Left lobe of liver (tissue), 2 donors: ENCODE data around the gene NF1. TPM values are rescaled to one million over a fixed set of nuclear protein-coding genes. Genes with fewer than 3 reads are reported as not detected.
"Not testable (repeated sequence)": the region's sequence is repeated elsewhere in the genome, so short reads cannot be mapped to it uniquely, and the experiment has no call there.

Source experiments
- ATAC-seq: fragments of 200-7000 bp; cut with Tn5 transposase; one replicate; pipeline ENCODE4 v1.9.1; 2020; ENCODE audit warnings: mild to moderate bottlenecking, moderate library complexity
- DNase-seq: peaks from one replicate; pipeline ENCODE4 v3.0.0-alpha.2; 2020; ENCODE audit warnings: low spot score
- total RNA-seq: library from RNA; stranded (reverse); gene quantifications from one replicate; pipeline ENCODE4 v1.2.1, GENCODE V29; 2021
- donor health status: DM: no; HTN: no; CAD: no; lungs with moderate emphysema.
- donor health status: DM: no; HTN: yes; CAD: no.

The NF1 gene
- total RNA-seq, 1 donor from 2014 or later, result 20.4 TPM

DNA sequence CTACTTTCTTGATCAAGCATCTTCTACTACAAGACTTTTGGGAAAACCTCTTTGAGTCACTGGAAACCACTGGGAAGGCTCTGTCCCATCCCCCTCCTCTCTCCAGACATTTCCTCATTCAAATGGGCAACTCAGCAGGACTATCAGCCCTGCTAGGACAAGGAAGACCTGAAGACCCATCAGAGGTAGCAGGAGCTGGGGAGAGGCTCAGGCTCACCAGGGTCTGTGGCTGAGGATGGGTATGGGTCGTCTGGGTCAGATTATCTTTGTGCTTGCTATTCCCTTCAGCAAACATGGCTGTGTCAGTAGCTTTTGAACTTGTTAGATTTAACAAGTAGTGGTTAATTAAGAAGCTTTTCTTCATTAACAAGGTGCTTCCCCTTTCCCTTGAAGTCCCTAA is 15.0 kb upstream of the NF1 start:
- ATAC-seq, result no peak
- no peak for DNase-seq

DNA sequence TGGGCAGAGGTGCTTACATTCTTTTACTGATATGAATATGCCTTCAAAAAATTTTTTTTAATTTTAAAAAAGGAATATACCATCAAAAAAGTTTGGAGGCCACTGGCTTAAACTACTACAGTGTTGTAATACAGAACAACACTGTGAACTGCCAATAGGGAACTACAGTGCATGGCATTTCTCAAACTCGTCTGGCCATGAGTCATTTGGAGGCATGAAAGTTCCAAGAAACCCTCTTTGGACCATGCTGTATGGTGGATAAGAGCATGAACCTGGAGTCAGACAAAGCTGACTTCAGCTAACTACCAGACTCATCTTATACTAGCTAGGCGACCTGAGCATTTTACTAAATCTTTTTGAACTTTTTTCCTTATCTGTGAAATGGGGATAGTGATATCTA is 9.2 kb upstream of the NF1 start:
- DNase-seq (no peak), ATAC-seq (peak; percentile 37)

DNA sequence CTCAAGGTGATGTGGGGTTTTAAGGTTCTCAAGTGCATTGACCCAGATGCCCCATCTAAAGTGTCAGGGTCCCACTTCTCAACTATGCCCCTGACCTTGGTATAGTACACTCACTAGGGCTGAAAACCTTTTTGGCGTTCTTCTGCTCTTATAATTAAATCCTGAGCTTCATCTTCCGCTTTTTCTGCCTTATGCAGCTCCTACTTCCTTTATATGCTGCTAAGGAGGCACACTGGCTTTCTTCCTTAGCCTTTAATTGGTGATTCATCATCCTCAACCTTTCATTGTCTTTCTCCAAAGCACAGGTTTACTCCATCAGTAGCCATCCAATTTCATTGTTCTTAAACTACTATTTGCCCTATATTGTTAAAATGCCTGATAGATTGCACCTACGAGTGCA is 5.3 kb upstream of the NF1 start:
- ATAC-seq (no peak), DNase-seq (no peak)

DNA sequence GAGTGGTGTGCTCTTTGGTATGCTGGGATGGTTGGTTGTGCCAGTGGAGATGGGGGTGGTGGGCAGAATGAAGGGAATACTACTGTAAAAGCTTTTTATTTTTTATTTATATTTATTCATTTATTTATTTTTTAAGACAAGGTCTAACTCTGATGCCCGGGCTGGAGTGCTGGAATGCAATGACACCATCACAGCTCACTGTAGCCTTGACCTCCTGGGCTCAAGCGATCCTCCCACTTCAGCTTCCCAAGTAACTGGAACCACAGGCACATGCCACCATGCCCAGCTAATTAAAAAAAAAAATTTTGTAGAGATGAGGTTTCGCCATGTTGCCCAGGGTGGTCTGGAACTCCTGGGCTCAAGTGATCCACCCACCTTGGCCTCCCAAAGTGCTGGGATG is 4.1 kb upstream of the NF1 start:
- ATAC-seq, DNase-seq: not testable (repeated sequence)

DNA sequence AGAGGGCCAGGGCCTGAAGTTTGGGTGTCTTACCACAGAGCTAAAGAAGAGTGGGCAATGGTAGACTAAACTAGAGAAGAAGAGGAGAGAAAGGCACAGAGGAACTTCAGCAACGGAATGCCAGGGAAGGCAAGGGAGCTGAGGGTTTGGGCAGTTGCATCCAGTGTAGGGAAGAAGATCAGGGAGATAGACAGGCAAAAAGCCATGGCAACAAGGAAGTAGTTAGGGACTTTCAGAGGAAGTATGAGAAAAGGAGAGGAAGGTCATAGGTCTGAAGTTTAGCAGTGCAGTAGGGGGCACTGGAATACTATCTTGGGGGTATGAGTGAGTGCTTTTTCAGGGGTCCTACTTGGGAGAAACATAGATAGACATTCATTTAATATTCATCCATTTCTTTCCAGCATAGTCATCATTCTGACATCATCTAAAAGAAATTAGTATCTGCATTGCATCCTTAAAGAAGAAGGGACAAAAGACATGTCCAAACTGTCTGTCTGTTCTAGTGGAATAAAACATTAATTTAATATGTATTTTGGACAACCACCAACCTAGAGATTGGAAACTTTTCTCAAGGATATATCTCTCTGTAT is 2.2 kb upstream of the NF1 start:
- no peak for DNase-seq

DNA sequence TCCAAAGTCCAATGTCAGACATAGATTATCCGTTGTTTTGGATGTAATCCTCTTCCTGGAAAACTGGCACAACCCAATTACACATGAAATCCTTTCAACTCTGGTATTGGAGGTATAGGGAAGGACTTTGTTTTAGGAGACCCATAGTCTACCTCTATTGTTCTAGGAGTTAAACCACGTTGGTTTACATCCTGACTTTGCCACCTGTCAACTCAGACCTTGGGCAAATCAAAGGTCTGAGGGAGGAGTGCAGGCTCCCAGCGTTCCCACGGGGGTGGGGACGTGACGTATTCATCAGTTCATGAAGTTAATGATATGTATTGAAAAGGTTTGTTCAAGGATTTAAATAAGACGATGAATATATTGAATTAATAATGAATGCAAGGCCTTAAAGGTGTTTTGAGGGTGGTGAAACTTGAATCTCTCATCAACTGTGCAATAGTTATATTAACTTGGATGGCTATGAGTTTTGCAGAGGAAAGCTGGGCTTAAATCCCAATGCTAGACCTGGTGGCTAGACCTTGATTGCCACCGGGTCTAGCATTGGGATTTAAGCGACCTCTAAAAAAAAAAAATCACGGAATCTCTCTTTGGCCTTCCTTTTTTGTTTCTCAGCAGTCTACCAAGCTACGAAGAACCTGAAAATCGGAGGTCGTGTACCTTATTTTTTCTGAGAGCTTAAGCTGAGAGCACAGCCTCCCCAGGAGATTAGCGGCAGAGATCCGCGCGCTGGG is 744 bp upstream of the NF1 start:
- ATAC-seq, result peak; percentile 5
- no peak for DNase-seq

More for the DNA sequence above, 2.2 kb upstream of the NF1 start:
- no peak for ATAC-seq

DNA sequence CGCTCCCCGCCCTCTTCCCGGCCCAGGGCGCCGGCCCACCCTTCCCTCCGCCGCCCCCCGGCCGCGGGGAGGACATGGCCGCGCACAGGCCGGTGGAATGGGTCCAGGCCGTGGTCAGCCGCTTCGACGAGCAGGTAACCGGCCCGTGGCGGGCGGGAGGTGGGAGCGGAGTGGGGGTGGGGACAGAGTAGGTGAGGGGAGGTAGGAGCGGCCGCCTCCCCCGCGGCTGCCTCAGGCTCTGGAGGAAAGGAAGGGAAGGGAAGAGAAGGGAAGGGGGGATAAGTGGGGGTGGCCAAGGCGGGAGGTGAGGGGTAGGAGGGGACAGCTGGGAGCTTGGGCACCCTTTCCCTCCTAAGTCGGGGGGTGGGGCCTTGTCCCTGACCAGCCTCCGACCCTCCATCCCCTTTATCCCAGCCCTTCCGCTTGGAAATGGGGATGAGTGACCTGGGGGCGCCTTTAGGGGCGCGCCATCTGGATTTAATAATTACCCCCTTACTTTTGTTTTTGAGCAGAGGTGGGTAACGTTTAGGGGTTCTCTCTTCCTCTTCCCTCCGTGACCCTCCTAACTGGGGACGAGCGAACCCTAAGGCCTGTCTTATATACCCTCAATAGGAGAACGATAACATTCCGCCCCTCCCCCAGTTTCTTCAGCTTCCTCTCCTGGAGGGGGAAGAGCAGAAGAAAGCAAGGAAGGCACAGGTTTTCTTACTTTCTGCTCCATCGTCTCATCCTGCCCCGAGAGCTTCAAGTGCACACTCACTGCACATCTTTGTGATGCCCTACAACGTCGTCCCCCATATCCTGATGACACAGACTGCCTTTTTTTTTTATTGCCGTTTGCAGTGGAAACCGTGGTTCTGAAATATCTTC is 694 bp downstream of the NF1 start:
- peak; percentile 67 for DNase-seq
- peak; percentile 49 for ATAC-seq

DNA sequence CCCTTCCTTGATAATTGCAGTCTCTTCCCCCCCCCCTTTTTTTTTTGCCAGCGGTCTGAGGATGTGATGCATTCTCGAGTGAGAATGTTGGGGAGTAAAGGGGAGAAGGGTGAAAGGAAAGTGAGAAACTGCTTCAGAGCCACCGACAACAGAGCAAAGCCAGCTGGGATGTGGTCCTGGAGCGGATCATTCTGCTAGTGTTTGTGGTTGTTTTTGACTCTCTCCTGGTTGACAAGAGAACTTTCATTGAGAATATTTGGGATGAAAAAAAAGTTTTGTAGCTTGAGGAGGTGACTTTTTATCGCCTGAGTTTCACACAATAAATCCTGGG is 1.3 kb downstream of the NF1 start:
- DNase-seq (no peak), ATAC-seq (no peak)

DNA sequence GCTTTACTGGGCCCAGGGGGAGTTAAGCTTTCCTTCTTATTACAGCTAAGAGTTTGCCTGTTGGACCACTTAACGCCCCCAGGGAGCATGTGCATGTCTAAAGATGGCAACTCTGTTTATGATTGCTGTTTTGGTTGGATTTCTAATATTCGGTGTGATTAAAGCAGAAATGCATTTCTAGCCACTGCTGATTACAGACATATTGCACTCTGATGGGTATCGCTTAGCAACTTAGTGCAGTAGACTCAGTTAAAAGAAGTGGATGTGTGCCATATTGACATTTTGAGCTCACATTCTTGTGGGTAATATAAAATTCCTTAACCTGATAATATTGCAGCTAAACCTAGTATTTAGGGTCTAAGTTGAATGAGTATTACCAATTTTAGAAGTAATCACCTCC is 4.2 kb downstream of the NF1 start:
- ATAC-seq (no peak), DNase-seq (no peak)

DNA sequence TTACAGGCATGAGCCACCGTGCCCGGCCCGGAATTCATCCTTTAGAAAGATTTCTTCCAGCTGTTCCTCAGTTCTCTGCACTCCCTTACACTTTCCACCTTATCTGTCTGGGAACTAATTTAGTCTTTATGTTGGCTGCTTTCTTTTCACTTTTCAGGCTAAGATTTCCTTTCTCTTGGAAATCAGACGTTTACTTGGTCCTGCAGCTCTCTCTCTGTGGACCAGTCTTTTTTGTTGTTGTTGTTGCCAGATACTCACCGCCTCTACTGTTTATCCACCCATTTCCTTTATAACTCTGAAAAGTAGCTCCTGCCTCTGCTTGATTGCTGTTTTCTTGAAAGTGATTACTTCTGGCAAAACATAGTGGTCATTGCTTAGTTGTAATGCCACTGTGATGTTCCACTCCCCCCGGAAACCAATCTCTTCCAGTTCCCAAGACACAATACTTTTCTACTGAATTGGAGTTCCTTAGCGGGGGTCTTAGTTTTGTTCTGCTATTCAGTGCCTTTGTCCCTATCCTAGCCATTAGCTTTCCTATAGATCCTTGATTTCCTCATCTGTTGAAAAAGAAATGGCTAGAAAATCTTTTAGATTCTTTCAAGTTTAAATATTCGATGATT is 6.2 kb downstream of the NF1 start:
- no peak for DNase-seq
- no peak for ATAC-seq

DNA sequence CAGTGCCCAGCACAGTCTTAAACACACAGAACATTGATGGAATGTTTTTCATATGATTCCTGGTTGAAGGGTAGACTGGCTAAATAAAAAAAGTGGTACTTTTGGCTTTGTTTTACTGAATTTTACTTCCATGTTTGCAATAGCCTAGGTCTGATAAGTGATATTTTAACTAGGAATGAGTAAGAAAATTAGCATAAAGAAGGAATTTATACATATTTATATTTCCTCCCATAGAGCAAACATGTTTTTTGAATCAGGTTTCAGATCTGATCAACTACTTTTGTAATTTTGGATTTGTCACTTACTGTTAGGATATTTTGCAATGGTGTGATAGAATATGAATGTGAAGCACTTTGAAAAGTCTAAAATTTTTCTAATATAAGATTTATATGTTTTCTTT is 7.2 kb downstream of the NF1 start:
- DNase-seq (no peak), ATAC-seq (no peak)

DNA sequence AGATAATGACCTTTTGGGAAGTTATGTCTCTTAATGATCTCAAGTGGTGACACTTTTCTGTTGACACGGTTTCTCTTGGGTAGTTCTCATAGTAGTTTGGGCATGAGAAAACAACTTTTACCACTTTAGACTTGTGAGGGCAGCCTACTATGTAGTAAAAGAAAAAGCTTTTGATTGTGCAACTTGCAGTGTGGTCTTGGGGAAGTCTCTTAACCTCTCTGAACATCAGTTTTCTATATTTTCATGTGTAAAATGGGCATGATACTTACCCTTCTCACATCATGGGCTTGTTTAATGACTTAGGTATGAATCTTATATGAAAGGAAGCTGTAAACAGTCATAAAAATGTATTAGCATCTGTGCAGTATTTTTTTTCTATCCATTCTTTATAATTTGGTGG is 11.2 kb downstream of the NF1 start:
- ATAC-seq, result no peak

DNA sequence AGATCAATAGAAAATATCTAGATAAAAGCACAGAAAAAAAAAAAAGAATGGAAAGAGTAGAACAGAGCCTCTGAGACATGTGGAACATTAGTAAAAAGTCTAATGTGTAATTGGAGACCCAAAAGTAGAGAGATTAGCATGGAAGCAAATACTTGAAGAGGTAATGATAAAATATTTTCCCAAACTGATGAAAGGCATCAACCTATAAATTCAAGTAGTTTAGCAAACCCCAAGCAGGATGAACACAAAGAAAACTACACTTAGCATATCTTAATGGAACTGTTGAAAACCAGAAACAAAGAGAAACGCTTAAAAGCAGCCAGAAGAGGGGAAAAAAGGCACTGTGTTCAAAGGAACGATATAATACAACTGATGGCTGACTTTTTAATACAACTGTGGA is 16.4 kb downstream of the NF1 start:
- ATAC-seq, result no peak

More for the DNA sequence above, 11.2 kb downstream of the NF1 start:
- DNase-seq, result no peak

DNA sequence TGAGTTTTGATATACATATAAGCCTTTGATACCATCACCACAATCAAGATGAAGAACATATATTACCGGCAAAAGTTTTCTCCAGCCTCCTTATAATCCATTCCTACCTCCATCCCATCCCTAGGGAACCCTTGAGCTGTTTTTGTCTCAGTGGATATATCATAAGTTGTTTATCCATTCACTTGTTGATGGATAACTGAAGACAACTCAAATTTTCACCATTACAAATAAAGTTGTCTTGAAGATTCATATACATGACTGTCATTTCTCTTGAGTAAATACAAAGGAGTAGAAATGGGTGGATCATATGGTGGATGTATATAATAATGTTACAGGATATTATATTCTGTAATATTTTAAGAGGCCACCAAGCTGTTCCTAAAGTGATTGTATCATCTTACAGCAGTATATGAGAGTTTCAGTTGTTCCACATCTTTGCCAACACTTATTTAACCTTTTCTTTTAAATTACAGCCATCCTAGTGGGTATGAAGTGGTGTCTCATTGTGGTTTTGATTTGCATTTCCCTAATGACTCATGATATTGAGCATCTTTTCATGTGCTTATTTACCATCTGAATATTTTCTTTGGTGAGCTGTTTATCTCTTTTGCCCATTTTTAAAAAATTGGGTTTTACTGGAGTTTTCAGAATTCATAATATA is 17.4 kb downstream of the NF1 start:
- ATAC-seq, result no peak

More for the DNA sequence above, 16.4 kb downstream of the NF1 start:
- no peak for DNase-seq

DNA sequence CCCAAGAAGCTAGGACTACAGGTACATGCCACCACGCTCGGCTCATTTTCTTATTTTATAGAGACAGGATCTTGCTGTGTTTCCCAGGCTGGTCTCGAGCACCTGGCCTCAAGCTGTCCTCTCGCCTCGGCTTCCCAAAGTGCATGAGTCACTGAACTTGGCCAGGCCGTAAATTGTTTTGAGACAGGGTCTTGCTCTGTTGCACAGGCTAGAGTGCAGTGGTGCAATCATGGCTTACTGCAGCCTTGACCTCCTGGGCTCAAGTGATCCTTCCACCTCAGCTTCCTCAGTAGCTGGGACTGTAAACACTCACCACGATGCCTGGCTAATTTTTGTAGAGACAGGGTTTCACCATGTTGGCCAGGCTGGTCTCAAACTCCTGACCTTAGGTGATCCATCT is 18.6 kb downstream of the NF1 start:
- ATAC-seq, result not testable (repeated sequence)

More for the DNA sequence above, 17.4 kb downstream of the NF1 start:
- no peak for DNase-seq

DNA sequence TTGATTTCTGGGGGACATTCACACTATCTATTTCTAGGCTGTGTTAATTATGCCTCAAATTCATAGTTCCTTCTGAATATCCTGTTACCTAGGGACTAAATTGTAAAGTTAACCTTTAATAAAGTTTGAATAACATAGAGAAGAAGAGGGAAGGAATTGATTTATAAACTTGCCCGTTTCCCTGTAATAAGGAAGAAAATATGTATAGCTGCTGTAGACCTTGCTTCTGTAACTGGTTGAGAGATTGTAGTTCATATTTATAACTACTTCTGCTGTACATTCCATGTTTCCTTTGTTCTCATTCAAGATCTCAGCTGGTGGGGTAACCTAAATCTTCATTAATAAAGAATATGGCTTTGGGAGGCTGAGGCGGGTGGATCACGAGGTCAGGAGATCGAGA is 19.2 kb downstream of the NF1 start:
- no peak for DNase-seq

More for the DNA sequence above, 18.6 kb downstream of the NF1 start:
- not testable (repeated sequence) for DNase-seq

DNA sequence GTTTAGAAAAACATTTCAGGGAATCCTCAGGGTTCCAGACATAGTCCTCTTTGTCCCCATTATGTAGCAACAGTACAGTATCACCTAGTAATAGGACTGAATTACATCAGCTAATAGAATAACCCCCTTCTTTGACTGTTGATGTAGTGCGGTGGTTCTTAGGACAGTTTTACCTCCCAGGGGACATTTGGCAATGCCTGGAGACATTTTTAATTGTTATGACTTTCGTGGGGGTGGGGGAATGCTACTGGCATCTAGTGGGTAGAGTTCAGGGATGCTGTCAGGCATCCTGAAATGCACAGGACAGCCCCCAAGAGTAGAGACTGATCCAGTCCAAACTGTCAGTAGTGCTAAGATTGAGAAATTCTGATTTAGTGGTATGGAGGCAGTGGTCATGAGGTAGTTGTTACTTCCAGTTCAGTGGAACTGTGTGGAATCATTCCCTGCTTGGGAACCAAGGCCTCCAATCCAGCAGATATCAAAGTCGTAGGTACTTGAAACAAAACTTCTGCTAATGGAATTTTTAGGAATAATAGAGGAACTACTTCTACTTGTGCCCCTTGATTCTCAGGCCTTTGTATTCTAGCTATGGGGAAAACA is 20.3 kb downstream of the NF1 start:
- ATAC-seq (no peak), DNase-seq (no peak)

More for the DNA sequence above, 19.2 kb downstream of the NF1 start:
- ATAC-seq, result no peak

DNA sequence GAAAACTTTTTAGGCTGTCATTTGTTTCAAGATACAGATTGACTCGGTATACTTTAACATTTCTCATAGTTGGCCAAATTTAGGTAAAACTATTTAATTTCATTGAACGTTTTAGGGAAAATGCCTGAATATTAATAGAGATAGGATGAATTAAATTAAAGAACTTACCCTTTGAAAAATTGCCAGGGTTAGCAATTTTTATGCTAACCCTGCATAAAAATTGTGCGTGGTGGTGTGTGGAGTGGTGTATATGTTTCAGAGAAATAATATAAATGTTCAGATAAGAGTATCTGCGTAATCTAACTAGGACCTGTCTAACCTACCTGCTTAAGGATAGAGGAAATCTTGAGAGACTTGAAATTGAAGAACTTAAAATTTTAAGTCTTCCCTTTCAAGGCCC is 21.4 kb downstream of the NF1 start:
- no peak for DNase-seq
- no peak for ATAC-seq

DNA sequence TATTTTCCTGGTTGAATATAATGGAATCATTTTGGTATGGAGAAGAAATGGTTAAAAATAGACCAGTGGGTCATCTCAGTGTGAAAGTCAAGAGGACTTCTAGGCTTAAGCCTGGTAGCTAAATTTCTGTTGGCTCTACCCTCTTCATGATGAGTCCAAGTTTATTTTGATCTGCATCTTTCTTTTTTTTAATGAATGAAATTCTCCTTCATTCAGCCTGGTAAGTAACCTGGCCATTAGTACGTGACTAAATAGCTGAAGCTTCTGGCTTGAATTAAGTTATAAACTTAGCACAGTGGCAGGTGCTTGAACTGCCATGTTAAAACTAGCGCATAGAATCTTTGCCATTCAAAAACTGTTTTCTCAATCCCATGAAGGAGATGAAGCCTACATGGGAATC is 28.0 kb downstream of the NF1 start:
- no peak for ATAC-seq

DNA sequence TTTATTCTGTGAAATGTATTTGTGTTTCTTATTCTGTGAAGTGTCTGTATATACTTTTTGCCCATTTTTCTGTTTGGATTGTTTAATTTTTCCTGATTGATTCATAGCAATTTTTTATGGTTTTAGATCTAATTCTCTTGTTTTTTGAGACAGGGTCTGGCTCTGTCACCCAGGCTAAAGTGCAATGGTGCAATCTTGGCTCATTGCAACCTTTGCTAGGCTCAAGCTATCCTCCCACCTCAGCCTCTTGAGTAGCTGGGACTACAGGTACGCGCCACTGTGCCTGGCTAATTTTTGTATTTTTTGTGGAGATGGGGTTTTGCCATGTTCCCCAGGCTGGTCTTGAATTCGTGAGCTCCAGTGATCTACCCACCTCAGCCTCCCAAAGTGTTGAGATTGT is 31.5 kb downstream of the NF1 start:
- ATAC-seq, result peak; percentile 76
- no peak for DNase-seq

More for the DNA sequence above, 28.0 kb downstream of the NF1 start:
- DNase-seq, result no peak
